ENCODE results near the gene MYL5.

MYL5 gene

GRCh38 chr4:658681-659667, 15.4 kb upstream of the MYL5 start:
- DNase-seq (ENCODE audit: low read depth in 2 of 2), result no peak
- no peak overlapping the region for H3K4me3 ChIP-seq (replicated peaks in 1 of 2; ENCODE audit: low read depth in 2 of 2, low read length in 2 of 2)
- TF ChIP-seq, protein P1, sequence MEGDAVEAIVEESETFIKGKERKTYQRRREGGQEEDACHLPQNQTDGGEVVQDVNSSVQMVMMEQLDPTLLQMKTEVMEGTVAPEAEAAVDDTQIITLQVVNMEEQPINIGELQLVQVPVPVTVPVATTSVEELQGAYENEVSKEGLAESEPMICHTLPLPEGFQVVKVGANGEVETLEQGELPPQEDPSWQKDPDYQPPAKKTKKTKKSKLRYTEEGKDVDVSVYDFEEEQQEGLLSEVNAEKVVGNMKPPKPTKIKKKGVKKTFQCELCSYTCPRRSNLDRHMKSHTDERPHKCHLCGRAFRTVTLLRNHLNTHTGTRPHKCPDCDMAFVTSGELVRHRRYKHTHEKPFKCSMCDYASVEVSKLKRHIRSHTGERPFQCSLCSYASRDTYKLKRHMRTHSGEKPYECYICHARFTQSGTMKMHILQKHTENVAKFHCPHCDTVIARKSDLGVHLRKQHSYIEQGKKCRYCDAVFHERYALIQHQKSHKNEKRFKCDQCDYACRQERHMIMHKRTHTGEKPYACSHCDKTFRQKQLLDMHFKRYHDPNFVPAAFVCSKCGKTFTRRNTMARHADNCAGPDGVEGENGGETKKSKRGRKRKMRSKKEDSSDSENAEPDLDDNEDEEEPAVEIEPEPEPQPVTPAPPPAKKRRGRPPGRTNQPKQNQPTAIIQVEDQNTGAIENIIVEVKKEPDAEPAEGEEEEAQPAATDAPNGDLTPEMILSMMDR (IDR thresholded peaks at IDR 0.05; ENCODE audit: low read depth, low read length), result no peak

- TF ChIP-seq, protein P1 (IDR thresholded peaks at IDR 0.05; ENCODE audit: low read depth, low read length), result no peak
- no peak overlapping the region for H3K4me3 ChIP-seq (replicated peaks in 1 of 2; ENCODE audit: low read depth in 2 of 2, low read length in 2 of 2)
- no peak for DNase-seq (ENCODE audit: low read depth in 2 of 2)
Measured at GRCh38 chr4:659851-660250, 14.5 kb upstream of the MYL5 start.

DNA sequence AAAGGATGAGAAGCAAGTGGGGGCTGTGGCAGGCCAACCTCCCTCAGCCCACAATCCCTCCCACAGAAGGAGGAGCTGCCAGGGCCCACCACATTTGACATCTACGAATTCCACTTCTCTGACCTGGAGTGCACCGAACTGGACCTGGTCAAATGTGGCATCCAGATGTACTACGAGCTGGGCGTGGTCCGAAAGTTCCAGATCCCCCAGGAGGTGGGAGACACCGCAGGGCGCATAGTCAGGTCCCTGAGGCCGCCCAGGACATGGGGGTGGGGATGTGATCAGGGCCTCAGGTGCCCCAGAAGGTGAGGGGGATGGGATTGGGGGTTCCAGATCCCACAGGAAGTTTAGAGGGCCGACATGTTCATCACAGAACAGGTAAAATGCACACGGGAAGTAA, 13.9 kb upstream of the MYL5 start:
- no peak overlapping the region for H3K4me3 ChIP-seq (replicated peaks in 1 of 2; ENCODE audit: low read depth in 2 of 2, low read length in 2 of 2)
- no peak for DNase-seq (ENCODE audit: low read depth in 2 of 2)
- TF ChIP-seq, protein P1 (IDR thresholded peaks at IDR 0.05; ENCODE audit: low read depth, low read length), result no peak

GRCh38 chr4:661231-661630, 13.1 kb upstream of the MYL5 start:
- TF ChIP-seq, protein P1 (IDR thresholded peaks at IDR 0.05; ENCODE audit: low read depth, low read length), result no peak
- no peak overlapping the region for H3K4me3 ChIP-seq (replicated peaks in 1 of 2; ENCODE audit: low read depth in 2 of 2, low read length in 2 of 2)
- no peak for DNase-seq (ENCODE audit: low read depth in 2 of 2)

DNA sequence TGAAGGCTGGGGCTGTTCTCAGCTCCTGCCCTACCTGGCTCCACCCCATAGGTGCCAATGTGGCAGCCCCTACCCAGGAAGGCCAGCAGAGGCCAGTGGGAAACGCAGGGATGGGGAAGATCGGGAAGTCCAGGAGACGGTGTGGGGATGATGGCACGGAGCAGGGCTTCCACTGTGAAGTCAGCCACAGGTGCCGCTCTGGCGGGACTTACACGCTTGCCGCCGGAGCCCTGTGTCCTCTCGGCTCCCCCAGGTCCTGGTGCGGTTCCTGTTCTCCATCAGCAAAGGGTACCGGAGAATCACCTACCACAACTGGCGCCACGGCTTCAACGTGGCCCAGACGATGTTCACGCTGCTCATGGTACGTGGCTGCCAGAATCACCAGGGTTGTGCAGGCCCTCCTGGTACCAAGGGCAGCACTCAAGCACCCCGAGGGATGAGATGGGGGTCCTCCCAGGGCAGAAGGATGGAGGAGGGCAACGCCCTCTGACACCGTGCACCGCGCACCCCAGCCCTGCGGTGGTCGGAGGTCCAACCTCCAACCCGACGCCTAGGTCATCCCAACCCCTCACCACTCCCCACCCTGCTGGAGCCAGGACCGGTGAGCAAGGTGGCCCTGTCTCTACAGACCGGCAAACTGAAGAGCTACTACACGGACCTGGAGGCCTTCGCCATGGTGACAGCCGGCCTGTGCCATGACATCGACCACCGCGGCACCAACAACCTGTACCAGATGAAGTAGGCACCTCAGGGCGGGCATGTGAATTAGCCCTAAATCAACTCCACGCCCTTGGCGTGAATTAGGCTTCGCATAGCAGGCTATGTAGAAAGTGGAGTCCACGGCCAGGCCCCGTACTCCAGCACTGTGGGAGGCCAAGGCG, 12.2 kb upstream of the MYL5 start:
- H3K4me3 ChIP-seq (replicated peaks in 1 of 2; ENCODE audit: low read depth in 2 of 2, low read length in 2 of 2), result no peak overlapping the region
- TF ChIP-seq, protein P1 (IDR thresholded peaks at IDR 0.05; ENCODE audit: low read depth, low read length), result no peak
- no peak for DNase-seq (ENCODE audit: low read depth in 2 of 2)

DNA sequence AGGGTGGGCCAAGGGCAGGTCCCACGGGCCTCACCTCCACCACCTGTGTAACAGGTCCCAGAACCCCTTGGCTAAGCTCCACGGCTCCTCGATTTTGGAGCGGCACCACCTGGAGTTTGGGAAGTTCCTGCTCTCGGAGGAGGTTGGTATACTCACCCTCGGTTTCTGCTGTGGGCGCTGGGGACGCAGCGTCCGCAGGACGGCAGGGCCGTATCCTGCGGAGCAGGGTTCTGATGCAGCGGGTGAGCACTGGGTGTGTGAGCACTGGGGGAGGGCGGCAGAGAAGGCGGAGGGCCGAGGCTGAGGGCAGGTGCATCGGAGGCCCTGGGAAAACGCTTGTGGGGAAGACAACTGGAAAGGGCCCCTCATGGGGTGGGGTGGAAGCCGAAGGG, 11.3 kb upstream of the MYL5 start:
- TF ChIP-seq, protein P1 (IDR thresholded peaks at IDR 0.05; ENCODE audit: low read depth, low read length), result no peak
- DNase-seq (ENCODE audit: low read depth in 2 of 2), result no peak
- peak overlapping the region in 1 of 2 donors; percentile 42 for H3K4me3 ChIP-seq (replicated peaks in 1 of 2; ENCODE audit: low read depth in 2 of 2, low read length in 2 of 2)
